Stimulated activated memory B cell treated with anti-CD40 and anti-IgM and Interleukin-4, amounts not matched to agents 10 μg/mL and 1 μg/mL and 100 μg/mL, for 72 hours (primary cell): ENCODE data around the gene DTWD1.
"Not testable (repeated sequence)": the region's sequence is repeated elsewhere in the genome, so short reads cannot be mapped to it uniquely, and the experiment has no call there.

ENCODE experiments used
- ATAC-seq: fragments of 150-1000 bp; cut with Tn5 transposase; 2 replicates; pipeline ENCODE4 v1.10.0; 2021
- H3K27ac Mint-ChIP-seq: one replicate; pipeline ENCODE4 v1.8.0; 2022; ENCODE audit warnings: mild to moderate bottlenecking, mixed read lengths
- H3K27me3 Mint-ChIP-seq: one replicate; pipeline ENCODE4 v1.8.0; 2022; ENCODE audit warnings: mixed read lengths
- H3K36me3 Mint-ChIP-seq: one replicate; pipeline ENCODE4 v1.8.0; 2022; ENCODE audit warnings: mixed read lengths
- H3K4me1 Mint-ChIP-seq: one replicate; pipeline ENCODE4 v1.8.0; 2022; ENCODE audit warnings: mixed read lengths
- H3K4me3 Mint-ChIP-seq: one replicate; pipeline ENCODE4 v1.8.0; 2022; ENCODE audit warnings: mild to moderate bottlenecking, moderate library complexity, mixed read lengths
- H3K9me3 Mint-ChIP-seq: one replicate; pipeline ENCODE4 v1.8.0; 2022; ENCODE audit warnings: mixed read lengths

The DTWD1 gene

GRCh38 chr15:49625460-49626036 is 4.7 kb downstream of the DTWD1 start:
- H3K36me3 Mint-ChIP-seq, result peaks cover 31% of the 10 kb centered on the region

GRCh38 chr15:49627407-49627877 is 6.6 kb downstream of the DTWD1 start:
- ATAC-seq, result no peak
- peaks cover 12% of the 10 kb centered on the region for H3K4me1 Mint-ChIP-seq
- no peak overlapping the region for H3K4me3 Mint-ChIP-seq

More at GRCh38 chr15:49625460-49626036, 4.7 kb downstream of the DTWD1 start:
- H3K27ac Mint-ChIP-seq, result no peak overlapping the region
- H3K27me3 Mint-ChIP-seq, result no peaks in the 10 kb centered on the region
- H3K4me1 Mint-ChIP-seq, result peaks cover 23% of the 10 kb centered on the region
- no peak overlapping the region for H3K4me3 Mint-ChIP-seq
- H3K9me3 Mint-ChIP-seq, result peaks cover 3% of the 10 kb centered on the region
- ATAC-seq, result no peak

GRCh38 chr15:49628379-49628778 is 7.5 kb downstream of the DTWD1 start:
- no peak overlapping the region for H3K4me3 Mint-ChIP-seq
- ATAC-seq, result no peak
- peaks cover 3% of the 10 kb centered on the region for H3K9me3 Mint-ChIP-seq
- H3K27me3 Mint-ChIP-seq, result no peaks in the 10 kb centered on the region
- H3K4me1 Mint-ChIP-seq, result peaks cover 2% of the 10 kb centered on the region
- no peak overlapping the region for H3K27ac Mint-ChIP-seq
- H3K36me3 Mint-ChIP-seq, result peaks cover 30% of the 10 kb centered on the region

More at GRCh38 chr15:49627407-49627877, 6.6 kb downstream of the DTWD1 start:
- H3K27me3 Mint-ChIP-seq, result no peaks in the 10 kb centered on the region
- H3K9me3 Mint-ChIP-seq, result peaks cover 3% of the 10 kb centered on the region
- H3K36me3 Mint-ChIP-seq, result peaks cover 31% of the 10 kb centered on the region
- no peak overlapping the region for H3K27ac Mint-ChIP-seq

- Mint-ChIP-seq H3K27me3 (no peaks in the 10 kb centered on the region), H3K4me1 (no peaks in the 10 kb centered on the region), H3K27ac (no peak overlapping the region), H3K9me3 (no peaks in the 10 kb centered on the region), H3K4me3 (no peak overlapping the region), H3K36me3 (peaks cover 31% of the 10 kb centered on the region)
- no peak for ATAC-seq
Measured at GRCh38 chr15:49637857-49638256, 17.0 kb downstream of the DTWD1 start.

GRCh38 chr15:49644364-49644794 is 23.5 kb downstream of the DTWD1 start:
- Mint-ChIP-seq H3K4me1 (no peaks in the 10 kb centered on the region), H3K9me3 (peaks cover 3% of the 10 kb centered on the region), H3K4me3 (no peak overlapping the region), H3K27ac (no peak overlapping the region), H3K27me3 (no peaks in the 10 kb centered on the region), H3K36me3 (peaks cover 19% of the 10 kb centered on the region)
- no peak for ATAC-seq

- ATAC-seq, result no peak
- H3K27ac Mint-ChIP-seq, result no peak overlapping the region
Measured at GRCh38 chr15:49645277-49645676, 24.4 kb downstream of the DTWD1 start.

GRCh38 chr15:49645941-49646340 is 25.1 kb downstream of the DTWD1 start:
- Mint-ChIP-seq H3K27me3 (no peaks in the 10 kb centered on the region), H3K4me1 (no peaks in the 10 kb centered on the region), H3K4me3 (no peak overlapping the region), H3K36me3 (peaks cover 13% of the 10 kb centered on the region), H3K27ac (no peak overlapping the region), H3K9me3 (peaks cover 3% of the 10 kb centered on the region)
- no peak for ATAC-seq

More at GRCh38 chr15:49645277-49645676, 24.4 kb downstream of the DTWD1 start:
- no peaks in the 10 kb centered on the region for H3K27me3 Mint-ChIP-seq
- no peak overlapping the region for H3K4me3 Mint-ChIP-seq
- H3K4me1 Mint-ChIP-seq, result no peaks in the 10 kb centered on the region
- H3K36me3 Mint-ChIP-seq, result peaks cover 17% of the 10 kb centered on the region
- peaks cover 3% of the 10 kb centered on the region for H3K9me3 Mint-ChIP-seq

- H3K4me3 Mint-ChIP-seq, result no peak overlapping the region
- no peaks in the 10 kb centered on the region for H3K27me3 Mint-ChIP-seq
- H3K9me3 Mint-ChIP-seq, result peaks cover 3% of the 10 kb centered on the region
- H3K4me1 Mint-ChIP-seq, result no peaks in the 10 kb centered on the region
- no peak overlapping the region for H3K27ac Mint-ChIP-seq
- ATAC-seq, result no peak
- H3K36me3 Mint-ChIP-seq, result peaks cover 7% of the 10 kb centered on the region
Measured at GRCh38 chr15:49646891-49647290, 26.0 kb downstream of the DTWD1 start.

GRCh38 chr15:49649987-49650386 is 29.1 kb downstream of the DTWD1 start:
- Mint-ChIP-seq H3K36me3 (no peaks in the 10 kb centered on the region), H3K4me3 (no peak overlapping the region), H3K9me3 (peaks cover 10% of the 10 kb centered on the region), H3K4me1 (no peaks in the 10 kb centered on the region), H3K27me3 (no peaks in the 10 kb centered on the region), H3K27ac (no peak overlapping the region)
- ATAC-seq, result no peak

- peaks cover 10% of the 10 kb centered on the region for H3K9me3 Mint-ChIP-seq
- no peak overlapping the region for H3K27ac Mint-ChIP-seq
- H3K36me3 Mint-ChIP-seq, result no peaks in the 10 kb centered on the region
- H3K4me3 Mint-ChIP-seq, result no peak overlapping the region
- no peak for ATAC-seq
- H3K4me1 Mint-ChIP-seq, result no peaks in the 10 kb centered on the region
- no peaks in the 10 kb centered on the region for H3K27me3 Mint-ChIP-seq
Measured at GRCh38 chr15:49650676-49651075, 29.8 kb downstream of the DTWD1 start.

- H3K36me3 Mint-ChIP-seq, result no peaks in the 10 kb centered on the region
- H3K4me1 Mint-ChIP-seq, result no peaks in the 10 kb centered on the region
- peaks cover 3% of the 10 kb centered on the region for H3K27me3 Mint-ChIP-seq
- no peak overlapping the region for H3K27ac Mint-ChIP-seq
- peaks cover 11% of the 10 kb centered on the region for H3K9me3 Mint-ChIP-seq
- no peak overlapping the region for H3K4me3 Mint-ChIP-seq
- ATAC-seq, result no peak
Measured at GRCh38 chr15:49652922-49653321, 32.1 kb downstream of the DTWD1 start.

GRCh38 chr15:49656734-49657133 is 35.9 kb downstream of the DTWD1 start:
- ATAC-seq, result no peak
- Mint-ChIP-seq H3K9me3 (peaks cover 17% of the 10 kb centered on the region), H3K27me3 (peaks cover 11% of the 10 kb centered on the region), H3K4me1 (no peaks in the 10 kb centered on the region), H3K36me3 (no peaks in the 10 kb centered on the region), H3K27ac (no peak overlapping the region), H3K4me3 (no peak overlapping the region)

GRCh38 chr15:49664716-49665115 is 43.9 kb downstream of the DTWD1 start:
- H3K36me3 Mint-ChIP-seq, result no peaks in the 10 kb centered on the region
- H3K27me3 Mint-ChIP-seq, result no peaks in the 10 kb centered on the region
- no peak for ATAC-seq
- H3K9me3 Mint-ChIP-seq, result no peaks in the 10 kb centered on the region
- no peaks in the 10 kb centered on the region for H3K4me1 Mint-ChIP-seq
- no peak overlapping the region for H3K27ac Mint-ChIP-seq
- no peak overlapping the region for H3K4me3 Mint-ChIP-seq

- not testable (repeated sequence) for H3K4me3 Mint-ChIP-seq, ATAC-seq, H3K27me3 Mint-ChIP-seq, H3K27ac Mint-ChIP-seq, H3K4me1 Mint-ChIP-seq, H3K9me3 Mint-ChIP-seq, H3K36me3 Mint-ChIP-seq
Measured at GRCh38 chr15:49666486-49666885, 45.6 kb downstream of the DTWD1 start.

GRCh38 chr15:49669288-49669687 is 48.4 kb downstream of the DTWD1 start:
- H3K4me1 Mint-ChIP-seq, result no peaks in the 10 kb centered on the region
- no peaks in the 10 kb centered on the region for H3K9me3 Mint-ChIP-seq
- H3K27me3 Mint-ChIP-seq, result peaks cover 9% of the 10 kb centered on the region
- H3K36me3 Mint-ChIP-seq, result no peaks in the 10 kb centered on the region
- no peak overlapping the region for H3K27ac Mint-ChIP-seq
- ATAC-seq, result no peak
- no peak overlapping the region for H3K4me3 Mint-ChIP-seq

GRCh38 chr15:49673861-49674260 is 53.0 kb downstream of the DTWD1 start:
- H3K4me1 Mint-ChIP-seq, result no peaks in the 10 kb centered on the region
- H3K36me3 Mint-ChIP-seq, result no peaks in the 10 kb centered on the region
- no peak overlapping the region for H3K27ac Mint-ChIP-seq
- H3K9me3 Mint-ChIP-seq, result no peaks in the 10 kb centered on the region
- no peak for ATAC-seq
- peaks cover 37% of the 10 kb centered on the region for H3K27me3 Mint-ChIP-seq
- H3K4me3 Mint-ChIP-seq, result no peak overlapping the region
